GM12892 (cell line): ENCODE measurements around the gene OTX2.

Experiments
- POLR2A ChIP-seq: IDR thresholded peaks from 2 replicates; pipeline ENCODE4 v1.6.1; 2011; ENCODE audit warnings: low read depth, low read length, control low read depth
- POLR2AphosphoS5 ChIP-seq: IDR thresholded peaks from 2 replicates; pipeline ENCODE4 v1.6.1; 2011; ENCODE audit warnings: low read depth, low read length, control low read depth

GRCh38 chr14:56806760-56807159, 3.5 kb downstream of the OTX2 start:
- no peak for TF ChIP-seq POLR2AphosphoS5
- no peak for TF ChIP-seq POLR2A
